Chondrocyte (in vitro differentiated cells): ENCODE results near the gene WDR33. TPM values are rescaled to one million over a fixed set of nuclear protein-coding genes. Genes with fewer than 3 reads are reported as not detected.

Experiments
- DNase-seq: peaks from one replicate; pipeline ENCODE4 v3.0.0; 2021; ENCODE audit warnings: mixed read lengths, low spot score
- H3K27ac Mint-ChIP-seq: one replicate; pipeline ENCODE4 v1.8.0; 2021; ENCODE audit warnings: mild to moderate bottlenecking, moderate library complexity, mixed read lengths; ENCODE audit not compliant: unreplicated experiment
- H3K27me3 Mint-ChIP-seq: 2 replicates; pipeline ENCODE4 v1.8.0; 2021; ENCODE audit warnings: low read depth, mixed read lengths
- H3K36me3 Mint-ChIP-seq: 2 replicates; pipeline ENCODE4 v1.8.0; 2021; ENCODE audit warnings: low read depth, mixed read lengths
- H3K4me1 Mint-ChIP-seq: 2 replicates; pipeline ENCODE4 v1.8.0; 2021; ENCODE audit warnings: low read depth, mild to moderate bottlenecking, mixed read lengths
- H3K4me3 Mint-ChIP-seq: one replicate; pipeline ENCODE4 v1.8.0; 2021; ENCODE audit warnings: mild to moderate bottlenecking, moderate library complexity, mixed read lengths; ENCODE audit not compliant: unreplicated experiment
- H3K9me3 Mint-ChIP-seq: 2 replicates; pipeline ENCODE4 v1.8.0; 2021; ENCODE audit warnings: low read depth, mixed read lengths
- total RNA-seq: library from RNA; stranded (reverse); gene quantifications from 3 replicates; pipeline ENCODE4 v1.2.1, GENCODE V29; 2021
- TF ChIP-seq, protein P1 (sequence below): fragments of 200-600 bp; sonication (generic); IDR thresholded peaks from 2 replicates; pipeline ENCODE4 v1.5.0; 2021; ENCODE audit warnings: antibody characterized with exemption, mild to moderate bottlenecking, moderate library complexity

Gene WDR33
- total RNA-seq, 1 donor from 2014 or later: 37.2 TPM

DNA sequence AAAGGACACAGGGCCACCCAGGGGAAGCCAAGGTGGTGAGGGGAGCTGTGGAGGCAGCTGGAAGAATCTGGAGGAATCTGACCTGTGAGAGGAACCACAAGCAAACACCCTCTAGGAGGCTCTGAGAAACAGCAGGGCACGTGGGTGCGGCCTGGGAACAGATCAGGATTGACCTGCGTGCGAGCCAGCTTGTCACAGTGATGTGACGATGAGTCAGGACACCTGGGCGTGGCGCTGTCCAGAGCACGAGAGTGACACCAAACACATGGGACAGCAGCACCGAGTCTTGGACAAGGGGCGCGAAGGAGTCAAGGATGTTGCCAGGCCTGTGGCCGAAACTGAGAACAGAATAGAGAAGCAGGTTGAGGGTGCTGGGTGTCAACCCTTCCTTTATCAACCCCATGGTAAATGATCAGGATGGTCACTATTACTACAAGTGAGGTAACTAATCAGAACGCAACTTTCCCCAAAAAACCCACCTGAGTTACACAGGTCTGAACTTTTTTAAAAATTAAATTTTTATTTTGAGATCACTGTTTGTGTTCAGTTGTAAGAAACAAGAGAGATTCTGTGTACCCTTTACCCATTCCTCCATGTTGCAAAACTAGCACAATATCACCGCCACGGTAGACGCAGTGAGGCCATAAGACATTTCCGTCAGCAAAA, 110.3 kb downstream of the WDR33 start:
- H3K36me3 Mint-ChIP-seq: peaks cover 7% of the 10 kb centered on the region
- no peaks in the 10 kb centered on the region for H3K9me3 Mint-ChIP-seq
- no peaks in the 10 kb centered on the region for H3K27me3 Mint-ChIP-seq
- peak overlapping the region; percentile 84 for H3K4me3 Mint-ChIP-seq
- TF ChIP-seq, protein P1, sequence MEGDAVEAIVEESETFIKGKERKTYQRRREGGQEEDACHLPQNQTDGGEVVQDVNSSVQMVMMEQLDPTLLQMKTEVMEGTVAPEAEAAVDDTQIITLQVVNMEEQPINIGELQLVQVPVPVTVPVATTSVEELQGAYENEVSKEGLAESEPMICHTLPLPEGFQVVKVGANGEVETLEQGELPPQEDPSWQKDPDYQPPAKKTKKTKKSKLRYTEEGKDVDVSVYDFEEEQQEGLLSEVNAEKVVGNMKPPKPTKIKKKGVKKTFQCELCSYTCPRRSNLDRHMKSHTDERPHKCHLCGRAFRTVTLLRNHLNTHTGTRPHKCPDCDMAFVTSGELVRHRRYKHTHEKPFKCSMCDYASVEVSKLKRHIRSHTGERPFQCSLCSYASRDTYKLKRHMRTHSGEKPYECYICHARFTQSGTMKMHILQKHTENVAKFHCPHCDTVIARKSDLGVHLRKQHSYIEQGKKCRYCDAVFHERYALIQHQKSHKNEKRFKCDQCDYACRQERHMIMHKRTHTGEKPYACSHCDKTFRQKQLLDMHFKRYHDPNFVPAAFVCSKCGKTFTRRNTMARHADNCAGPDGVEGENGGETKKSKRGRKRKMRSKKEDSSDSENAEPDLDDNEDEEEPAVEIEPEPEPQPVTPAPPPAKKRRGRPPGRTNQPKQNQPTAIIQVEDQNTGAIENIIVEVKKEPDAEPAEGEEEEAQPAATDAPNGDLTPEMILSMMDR: no peak
- peaks cover 35% of the 10 kb centered on the region for H3K4me1 Mint-ChIP-seq
- no peak for DNase-seq
- peak overlapping the region; percentile 95 for H3K27ac Mint-ChIP-seq

- Mint-ChIP-seq H3K36me3 (peaks cover 3% of the 10 kb centered on the region), H3K27me3 (no peaks in the 10 kb centered on the region), H3K4me3 (no peak overlapping the region), H3K9me3 (no peaks in the 10 kb centered on the region), H3K4me1 (peaks cover 20% of the 10 kb centered on the region), H3K27ac (no peak overlapping the region)
- no peak for DNase-seq
- TF ChIP-seq, protein P1: no peak
Measured at GRCh38 chr2:127698553-127699355, 112.2 kb downstream of the WDR33 start.

- Mint-ChIP-seq H3K4me1 (peaks cover 17% of the 10 kb centered on the region), H3K36me3 (peaks cover 3% of the 10 kb centered on the region), H3K9me3 (no peaks in the 10 kb centered on the region), H3K27me3 (no peaks in the 10 kb centered on the region), H3K27ac (no peak overlapping the region), H3K4me3 (no peak overlapping the region)
- DNase-seq: no peak
- TF ChIP-seq, protein P1: no peak
Measured at GRCh38 chr2:127697482-127698180, 113.3 kb downstream of the WDR33 start.

- DNase-seq: no peak
- H3K27ac Mint-ChIP-seq: no peak overlapping the region
- H3K27me3 Mint-ChIP-seq: no peaks in the 10 kb centered on the region
- H3K9me3 Mint-ChIP-seq: peaks cover 8% of the 10 kb centered on the region
- H3K4me1 Mint-ChIP-seq: peaks cover 7% of the 10 kb centered on the region
- TF ChIP-seq, protein P1: peak; percentile 82
- H3K4me3 Mint-ChIP-seq: peak overlapping the region; percentile 41
- H3K36me3 Mint-ChIP-seq: peaks cover 8% of the 10 kb centered on the region
Measured at GRCh38 chr2:127695491-127696472, 115.2 kb downstream of the WDR33 start.
